ENCODE results near the gene TMEM161A.

DNA sequence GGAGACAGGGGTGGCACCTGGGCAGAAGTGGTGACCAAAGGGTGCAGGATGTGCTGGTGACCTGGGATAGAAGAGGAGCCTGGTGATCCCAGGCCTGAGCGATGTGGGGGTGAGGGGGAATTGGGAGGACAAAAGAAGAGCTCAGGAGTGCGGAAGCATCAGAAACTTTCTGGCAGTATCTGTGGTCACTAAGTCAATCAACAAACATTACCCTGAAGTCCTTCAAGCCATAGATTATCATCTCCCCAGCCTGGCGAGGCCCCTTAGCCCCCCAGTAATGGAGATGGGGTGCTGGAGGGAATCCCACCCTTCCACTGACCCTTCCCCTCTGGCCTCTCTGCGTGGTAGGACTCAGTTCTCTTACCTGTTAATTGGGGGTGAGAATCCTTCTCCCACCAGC, 21.3 kb upstream of the TMEM161A start:
- TF ChIP-seq, protein P1, sequence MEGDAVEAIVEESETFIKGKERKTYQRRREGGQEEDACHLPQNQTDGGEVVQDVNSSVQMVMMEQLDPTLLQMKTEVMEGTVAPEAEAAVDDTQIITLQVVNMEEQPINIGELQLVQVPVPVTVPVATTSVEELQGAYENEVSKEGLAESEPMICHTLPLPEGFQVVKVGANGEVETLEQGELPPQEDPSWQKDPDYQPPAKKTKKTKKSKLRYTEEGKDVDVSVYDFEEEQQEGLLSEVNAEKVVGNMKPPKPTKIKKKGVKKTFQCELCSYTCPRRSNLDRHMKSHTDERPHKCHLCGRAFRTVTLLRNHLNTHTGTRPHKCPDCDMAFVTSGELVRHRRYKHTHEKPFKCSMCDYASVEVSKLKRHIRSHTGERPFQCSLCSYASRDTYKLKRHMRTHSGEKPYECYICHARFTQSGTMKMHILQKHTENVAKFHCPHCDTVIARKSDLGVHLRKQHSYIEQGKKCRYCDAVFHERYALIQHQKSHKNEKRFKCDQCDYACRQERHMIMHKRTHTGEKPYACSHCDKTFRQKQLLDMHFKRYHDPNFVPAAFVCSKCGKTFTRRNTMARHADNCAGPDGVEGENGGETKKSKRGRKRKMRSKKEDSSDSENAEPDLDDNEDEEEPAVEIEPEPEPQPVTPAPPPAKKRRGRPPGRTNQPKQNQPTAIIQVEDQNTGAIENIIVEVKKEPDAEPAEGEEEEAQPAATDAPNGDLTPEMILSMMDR (IDR thresholded peaks at IDR 0.05; ENCODE audit: low read depth, low read length) = no peak
- no peak for TF ChIP-seq MYC (IDR thresholded peaks at IDR 0.05; ENCODE audit: low read depth, low read length)
- TF ChIP-seq POLR2A (IDR thresholded peaks at IDR 0.05; ENCODE audit: extremely low read depth, insufficient read length) = no peak
- TF ChIP-seq, protein P2, sequence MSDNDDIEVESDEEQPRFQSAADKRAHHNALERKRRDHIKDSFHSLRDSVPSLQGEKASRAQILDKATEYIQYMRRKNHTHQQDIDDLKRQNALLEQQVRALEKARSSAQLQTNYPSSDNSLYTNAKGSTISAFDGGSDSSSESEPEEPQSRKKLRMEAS (IDR thresholded peaks at IDR 0.05; ENCODE audit: low read depth, low read length) = no peak
